ENCODE data around the gene PLXNC1. TPM values are rescaled to one million over a fixed set of nuclear protein-coding genes. Genes with fewer than 3 reads are reported as not detected.

PLXNC1 gene
- total and polyA plus RNA-seq, 2 donors (not counting 1 experiment from before 2014, with no cell fraction given), result 15.1 to 86.9 TPM

- no peaks in the 10 kb centered on the region for H3K9me3 ChIP-seq (ENCODE audit: control insufficient read depth, insufficient read depth, low read depth, low read length)
- no peaks in the 10 kb centered on the region for H3K36me3 ChIP-seq (ENCODE audit: control insufficient read depth, insufficient read depth, low read length)
- no peak overlapping the region for H3K9ac ChIP-seq (ENCODE audit: insufficient read depth, low read length)
- no peak overlapping the region for H2AFZ ChIP-seq (ENCODE audit: low read length)
- H3K79me2 ChIP-seq (ENCODE audit: control insufficient read depth, insufficient read depth, low read length), result no peaks in the 10 kb centered on the region
- H3K27me3 ChIP-seq (ENCODE audit: control insufficient read depth, insufficient read depth, low read length), result no peaks in the 10 kb centered on the region
- peaks cover 6% of the 10 kb centered on the region for H3K4me1 ChIP-seq (ENCODE audit: control insufficient read depth, extremely low read depth, insufficient read depth, low read length)
- DNase-seq (ENCODE audit: low read depth in 2 of 2), result peak in 1 of 2 donors; percentile 91
- H3K27ac ChIP-seq (ENCODE audit: insufficient read depth, low read length), result no peak overlapping the region
- no peaks in the 10 kb centered on the region for H4K20me1 ChIP-seq (ENCODE audit: control insufficient read depth, extremely low read depth, insufficient read depth, low read length)
- no peak overlapping the region for H3K4me3 ChIP-seq (replicated peaks in 1 of 4; ENCODE audit: control extremely low read depth in 1 of 4, insufficient read depth in 1 of 4, low read depth in 3 of 4, low read length in 4 of 4)
- H3K4me2 ChIP-seq (ENCODE audit: extremely low read depth, insufficient read depth, low read length), result no peak overlapping the region
- TF ChIP-seq CTCF (conservative IDR thresholded peaks at IDR 0.05 in 1 of 2, IDR thresholded peaks at IDR 0.05 in 1 of 2; ENCODE audit: low read depth in 1 of 2, low read length in 2 of 2), result no peak
- TF ChIP-seq EZH2 (IDR thresholded peaks at IDR 0.05; ENCODE audit: low read length, missing control alignments), result no peak
These were observed 156.2 kb downstream of the PLXNC1 start for GRCh38 chr12:94304566-94305061.

- H3K4me3 ChIP-seq (replicated peaks in 1 of 4; ENCODE audit: control extremely low read depth in 1 of 4, insufficient read depth in 1 of 4, low read depth in 3 of 4, low read length in 4 of 4), result no peak overlapping the region
- no peaks in the 10 kb centered on the region for H3K36me3 ChIP-seq (ENCODE audit: control insufficient read depth, insufficient read depth, low read length)
- peak; percentile 77 to 95 for DNase-seq (ENCODE audit: low read depth in 2 of 2)
- H3K4me1 ChIP-seq (ENCODE audit: control insufficient read depth, extremely low read depth, insufficient read depth, low read length), result peaks cover 6% of the 10 kb centered on the region
- H3K4me2 ChIP-seq (ENCODE audit: extremely low read depth, insufficient read depth, low read length), result peak overlapping the region; percentile 13
- H3K9me3 ChIP-seq (ENCODE audit: control insufficient read depth, insufficient read depth, low read depth, low read length), result no peaks in the 10 kb centered on the region
- H2AFZ ChIP-seq (ENCODE audit: low read length), result no peak overlapping the region
- no peaks in the 10 kb centered on the region for H4K20me1 ChIP-seq (ENCODE audit: control insufficient read depth, extremely low read depth, insufficient read depth, low read length)
- no peaks in the 10 kb centered on the region for H3K27me3 ChIP-seq (ENCODE audit: control insufficient read depth, insufficient read depth, low read length)
- peak overlapping the region; percentile 7 for H3K27ac ChIP-seq (ENCODE audit: insufficient read depth, low read length)
- H3K9ac ChIP-seq (ENCODE audit: insufficient read depth, low read length), result no peak overlapping the region
- TF ChIP-seq CTCF (conservative IDR thresholded peaks at IDR 0.05 in 1 of 2, IDR thresholded peaks at IDR 0.05 in 1 of 2; ENCODE audit: low read depth in 1 of 2, low read length in 2 of 2) (no peak), EZH2 (IDR thresholded peaks at IDR 0.05; ENCODE audit: low read length, missing control alignments) (no peak)
- H3K79me2 ChIP-seq (ENCODE audit: control insufficient read depth, insufficient read depth, low read length), result no peaks in the 10 kb centered on the region
These were observed 157.0 kb downstream of the PLXNC1 start for GRCh38 chr12:94305130-94305957.

GRCh38 chr12:94308612-94309011 is 160.2 kb downstream of the PLXNC1 start:
- no peaks in the 10 kb centered on the region for H3K9me3 ChIP-seq (ENCODE audit: control insufficient read depth, insufficient read depth, low read depth, low read length)
- no peak overlapping the region for H3K27ac ChIP-seq (ENCODE audit: insufficient read depth, low read length)
- H3K36me3 ChIP-seq (ENCODE audit: control insufficient read depth, insufficient read depth, low read length), result no peaks in the 10 kb centered on the region
- peak in 1 of 2 donors; percentile 40 for DNase-seq (ENCODE audit: low read depth in 2 of 2)
- H3K4me1 ChIP-seq (ENCODE audit: control insufficient read depth, extremely low read depth, insufficient read depth, low read length), result peaks cover 6% of the 10 kb centered on the region
- TF ChIP-seq CTCF (conservative IDR thresholded peaks at IDR 0.05 in 1 of 2, IDR thresholded peaks at IDR 0.05 in 1 of 2; ENCODE audit: low read depth in 1 of 2, low read length in 2 of 2) (no peak), EZH2 (IDR thresholded peaks at IDR 0.05; ENCODE audit: low read length, missing control alignments) (no peak)
- H3K79me2 ChIP-seq (ENCODE audit: control insufficient read depth, insufficient read depth, low read length), result no peaks in the 10 kb centered on the region
- no peak overlapping the region for H3K4me2 ChIP-seq (ENCODE audit: extremely low read depth, insufficient read depth, low read length)
- H3K9ac ChIP-seq (ENCODE audit: insufficient read depth, low read length), result no peak overlapping the region
- no peak overlapping the region for H3K4me3 ChIP-seq (replicated peaks in 1 of 4; ENCODE audit: control extremely low read depth in 1 of 4, insufficient read depth in 1 of 4, low read depth in 3 of 4, low read length in 4 of 4)
- H2AFZ ChIP-seq (ENCODE audit: low read length), result no peak overlapping the region
- H4K20me1 ChIP-seq (ENCODE audit: control insufficient read depth, extremely low read depth, insufficient read depth, low read length), result no peaks in the 10 kb centered on the region
- H3K27me3 ChIP-seq (ENCODE audit: control insufficient read depth, insufficient read depth, low read length), result no peaks in the 10 kb centered on the region

Data from fibroblast of lung (primary cell).